Stimulated activated CD4-positive, alpha-beta T cell treated with anti-CD3 and anti-CD28 coated beads, Interleukin-2, amount 100 ng/mL, for 48 hours (primary cell): Measurements from ENCODE around the gene SEMA4D.
A peak's percentile ranks its signal among the peaks of the same experiment; 100 is the strongest.

Experiments used
- DNase-seq, 2 donors: peaks; one replicate each; pipeline ENCODE4 v3.0.0-alpha.2; 2020

The SEMA4D gene

GRCh38 chr9:89528540-89528939 lies 30.6 kb upstream of the SEMA4D start:
- no peak for DNase-seq

GRCh38 chr9:89528131-89528530 lies 30.2 kb upstream of the SEMA4D start:
- no peak for DNase-seq

- no peak for DNase-seq
Observed at GRCh38 chr9:89527084-89527483, 29.2 kb upstream of the SEMA4D start.

- DNase-seq = no peak
Observed at GRCh38 chr9:89526667-89527066, 28.8 kb upstream of the SEMA4D start.

GRCh38 chr9:89525446-89526374 lies 27.8 kb upstream of the SEMA4D start:
- DNase-seq = no peak

DNA sequence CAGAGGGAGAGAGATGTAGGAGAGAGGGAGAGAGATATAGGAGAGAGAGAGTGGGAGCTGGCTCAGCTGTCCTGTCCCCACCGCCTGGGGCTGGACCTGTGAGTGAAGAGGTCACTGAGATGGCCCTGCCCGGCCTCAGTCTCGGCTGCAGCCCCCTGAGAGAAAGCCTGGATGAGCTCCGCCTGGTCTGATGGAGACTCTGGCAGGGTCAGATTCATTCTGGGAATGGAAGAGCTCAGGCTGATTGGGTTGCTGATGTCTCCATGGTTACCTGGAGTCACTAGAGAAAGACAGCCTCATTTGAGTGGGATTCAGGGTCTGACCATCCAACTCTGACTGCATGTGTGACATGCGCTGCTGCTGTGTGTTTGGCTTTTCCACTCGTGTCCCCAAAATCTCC lies 27.1 kb upstream of the SEMA4D start:
- DNase-seq = no peak

DNA sequence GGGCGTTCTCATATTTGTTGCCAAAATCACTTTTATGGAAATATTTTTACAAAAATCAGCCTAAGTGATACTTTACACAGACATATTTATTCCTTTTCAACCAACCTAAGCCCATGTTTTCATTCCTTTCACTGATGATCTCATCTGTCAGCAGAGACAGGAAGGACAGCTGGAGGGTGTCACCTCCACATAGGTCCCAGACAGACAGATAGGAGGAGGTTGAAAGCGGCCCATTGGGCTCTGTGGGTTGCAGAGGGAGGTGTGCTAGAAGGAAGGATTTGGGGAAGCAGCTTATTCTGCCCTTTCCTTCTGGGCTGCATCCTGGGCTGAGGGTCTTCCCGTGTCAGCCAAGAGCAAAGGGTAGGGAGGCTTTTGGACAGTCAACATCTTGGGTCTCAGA lies 26.0 kb upstream of the SEMA4D start:
- no peak for DNase-seq

DNA sequence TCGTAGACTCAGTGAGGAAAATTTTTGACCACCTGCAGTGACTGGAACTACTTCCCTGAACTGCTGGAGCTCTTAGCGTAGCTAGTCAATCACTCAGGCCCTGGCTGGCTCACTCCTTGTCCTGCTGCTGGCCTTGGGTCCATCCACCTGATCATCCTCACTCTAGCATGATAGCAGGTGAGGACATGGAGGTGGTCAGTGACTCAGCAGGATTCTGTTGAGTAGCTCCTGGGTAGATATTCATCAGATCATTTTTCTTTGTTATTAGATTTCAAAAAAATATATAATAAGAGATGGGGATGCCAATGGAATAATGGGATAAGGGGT lies 25.0 kb upstream of the SEMA4D start:
- no peak for DNase-seq

GRCh38 chr9:89522261-89522958 lies 24.5 kb upstream of the SEMA4D start:
- DNase-seq = peak in 1 of 2 donors; percentile 54

DNA sequence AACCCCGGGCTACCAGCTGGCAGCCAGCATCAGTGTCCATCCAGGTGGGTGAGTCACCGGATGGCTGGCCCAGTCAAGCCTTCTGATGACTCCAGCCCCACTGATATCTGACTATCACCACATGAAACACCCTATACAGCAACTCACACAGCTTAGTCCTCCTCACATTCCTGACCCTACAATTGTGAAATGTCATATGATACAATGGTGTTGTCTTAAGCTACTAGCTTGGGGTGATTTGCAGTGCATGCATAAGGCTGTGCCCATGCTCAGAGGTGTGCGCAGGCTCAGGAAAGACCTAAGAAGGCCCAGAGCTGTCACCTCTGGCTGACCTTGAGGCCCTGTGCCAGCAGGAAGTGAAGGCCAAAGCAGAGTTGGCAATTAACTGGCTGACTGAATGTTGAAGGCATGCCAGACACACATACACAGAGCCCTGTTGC lies 21.5 kb upstream of the SEMA4D start:
- DNase-seq = no peak

DNA sequence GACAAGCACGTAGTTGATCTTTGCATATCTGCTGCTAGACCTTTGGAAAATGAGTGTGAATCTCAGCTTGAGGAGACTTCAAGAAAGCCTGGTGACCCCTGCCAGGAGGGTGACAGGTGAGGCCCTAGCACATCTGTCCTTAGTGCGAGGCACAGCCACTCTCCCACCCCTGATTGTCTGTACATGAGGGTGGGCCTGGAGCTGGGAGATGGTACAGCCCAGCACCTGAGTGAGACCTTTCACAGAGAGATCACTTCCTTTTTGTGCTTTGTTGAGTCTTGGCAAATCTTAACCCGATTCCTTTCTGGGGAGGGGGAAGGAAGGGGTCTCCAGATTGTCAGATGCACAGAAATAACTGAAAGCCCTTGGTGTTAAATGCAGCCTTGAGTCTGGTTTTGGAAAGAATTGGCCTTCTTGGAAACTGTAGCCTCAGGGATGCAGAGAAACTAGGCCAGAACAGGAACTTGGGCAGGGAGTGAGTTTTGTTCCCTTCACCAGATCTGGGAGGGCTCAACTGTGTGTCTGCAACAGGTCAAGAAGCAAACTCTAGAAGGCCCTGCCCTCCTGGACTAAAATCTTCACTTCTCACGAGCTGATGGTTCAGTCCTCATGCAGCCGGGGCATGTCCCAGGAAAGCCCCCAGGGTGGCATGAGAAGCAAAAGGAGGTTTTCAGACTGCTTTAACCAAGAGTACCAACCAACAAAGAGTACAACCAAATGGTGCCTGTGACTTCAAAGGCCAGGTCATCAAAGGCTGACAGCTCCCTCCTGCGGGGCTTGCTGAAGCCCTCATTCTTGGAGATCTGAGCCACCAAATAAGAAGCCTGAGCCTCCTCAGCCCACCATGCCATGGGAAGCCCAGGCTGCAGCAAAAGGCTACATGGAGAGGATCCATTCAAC lies 20.8 kb upstream of the SEMA4D start:
- no peak for DNase-seq

GRCh38 chr9:89515416-89515815 lies 17.5 kb upstream of the SEMA4D start:
- no peak for DNase-seq

- DNase-seq = no peak
Observed at GRCh38 chr9:89514956-89515355, 17.0 kb upstream of the SEMA4D start.

DNA sequence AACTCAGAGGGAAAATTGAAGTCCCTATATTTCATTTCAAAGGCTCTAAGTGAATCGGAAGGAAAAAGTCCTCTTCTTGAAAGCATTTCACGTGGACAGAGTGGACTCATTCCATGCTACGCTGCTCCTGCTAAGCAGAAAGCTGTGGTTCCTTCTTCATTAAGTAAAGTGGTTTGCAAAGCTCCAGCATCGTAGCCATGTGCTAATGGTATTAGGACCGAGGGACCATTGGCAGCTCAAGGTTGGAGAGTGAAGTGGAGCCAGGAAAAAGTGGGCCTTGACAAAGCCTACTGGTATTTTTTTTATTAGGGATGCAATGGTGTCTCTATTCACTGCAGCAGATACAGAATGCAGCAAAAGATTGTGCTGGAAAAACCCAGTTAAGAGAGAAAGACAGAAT lies 16.4 kb upstream of the SEMA4D start:
- DNase-seq = no peak

DNA sequence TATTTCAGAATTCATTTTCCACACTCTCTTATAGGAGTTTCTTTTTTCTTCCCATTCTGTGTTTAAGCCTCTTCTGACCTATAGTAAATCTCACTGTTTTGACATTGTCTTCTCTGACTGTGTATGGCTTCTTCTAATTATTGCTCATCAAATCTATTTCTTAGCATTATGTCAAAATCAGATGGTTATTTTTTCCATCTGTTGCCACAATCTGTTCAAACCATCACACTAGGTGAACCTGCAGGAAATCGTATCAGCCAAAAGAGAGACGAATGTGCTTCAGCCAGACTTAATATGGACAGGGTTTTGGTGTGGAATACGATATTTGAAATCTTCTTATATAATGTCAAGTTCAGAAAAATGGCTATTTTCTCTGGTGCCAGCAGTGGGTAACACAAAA lies 15.9 kb upstream of the SEMA4D start:
- DNase-seq = no peak

DNA sequence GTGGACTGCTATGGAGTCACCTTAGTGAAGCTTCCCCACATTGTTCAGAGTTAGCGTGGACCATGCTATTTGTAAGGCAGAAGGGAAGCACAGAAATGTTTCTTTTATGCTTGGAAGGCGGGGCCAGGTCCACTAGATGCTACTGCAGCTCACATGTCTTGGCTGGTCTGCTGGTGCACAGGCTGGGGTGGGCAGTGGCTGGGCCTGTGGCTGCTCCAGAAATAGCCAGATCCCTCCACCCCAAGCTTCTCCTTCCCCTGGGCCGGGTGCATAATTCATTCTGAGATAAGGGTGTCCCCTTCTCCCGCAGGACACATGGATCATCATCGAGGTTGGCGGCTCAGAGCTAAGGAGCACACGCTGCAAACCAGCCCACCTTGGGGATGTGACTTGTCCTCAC lies 14.5 kb upstream of the SEMA4D start:
- no peak for DNase-seq

DNA sequence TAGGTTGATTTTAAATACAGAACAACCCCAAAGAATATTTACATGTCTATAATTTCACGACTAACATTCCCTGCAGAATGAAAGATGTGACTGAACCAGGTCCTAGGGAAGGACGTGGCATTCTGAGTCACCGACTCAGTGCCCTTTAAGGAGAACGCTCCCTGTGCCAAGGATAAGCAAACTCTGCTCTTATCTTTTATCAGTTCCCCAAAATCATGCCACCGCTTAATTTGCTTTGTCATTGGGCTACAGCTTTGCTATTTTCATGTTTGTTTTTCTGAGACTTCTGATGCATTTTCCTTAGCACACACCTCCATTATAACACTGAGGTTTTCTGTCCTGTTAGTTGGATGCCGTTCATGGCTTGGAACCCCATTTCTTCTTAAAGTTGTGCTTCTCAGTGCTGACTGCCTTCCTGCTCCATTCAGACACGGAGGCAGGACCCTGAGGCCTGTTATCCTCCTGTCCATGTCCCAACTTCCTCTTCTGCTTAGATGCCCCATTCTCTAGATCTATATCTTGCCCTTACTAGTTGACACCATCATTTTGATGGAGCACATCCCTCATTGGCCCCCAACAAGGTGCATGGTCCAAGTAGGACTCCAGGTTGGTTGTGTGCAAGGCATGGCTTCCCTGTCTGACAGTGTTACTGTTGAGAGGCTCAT lies 11.2 kb upstream of the SEMA4D start:
- no peak for DNase-seq

- DNase-seq = no peak
Observed at GRCh38 chr9:89505911-89506310, 8.0 kb upstream of the SEMA4D start.

- no peak for DNase-seq
Observed at GRCh38 chr9:89505048-89505447, 7.1 kb upstream of the SEMA4D start.

GRCh38 chr9:89502671-89503070 lies 4.8 kb upstream of the SEMA4D start:
- DNase-seq = no peak

GRCh38 chr9:89502038-89502601 lies 4.2 kb upstream of the SEMA4D start:
- DNase-seq = no peak

DNA sequence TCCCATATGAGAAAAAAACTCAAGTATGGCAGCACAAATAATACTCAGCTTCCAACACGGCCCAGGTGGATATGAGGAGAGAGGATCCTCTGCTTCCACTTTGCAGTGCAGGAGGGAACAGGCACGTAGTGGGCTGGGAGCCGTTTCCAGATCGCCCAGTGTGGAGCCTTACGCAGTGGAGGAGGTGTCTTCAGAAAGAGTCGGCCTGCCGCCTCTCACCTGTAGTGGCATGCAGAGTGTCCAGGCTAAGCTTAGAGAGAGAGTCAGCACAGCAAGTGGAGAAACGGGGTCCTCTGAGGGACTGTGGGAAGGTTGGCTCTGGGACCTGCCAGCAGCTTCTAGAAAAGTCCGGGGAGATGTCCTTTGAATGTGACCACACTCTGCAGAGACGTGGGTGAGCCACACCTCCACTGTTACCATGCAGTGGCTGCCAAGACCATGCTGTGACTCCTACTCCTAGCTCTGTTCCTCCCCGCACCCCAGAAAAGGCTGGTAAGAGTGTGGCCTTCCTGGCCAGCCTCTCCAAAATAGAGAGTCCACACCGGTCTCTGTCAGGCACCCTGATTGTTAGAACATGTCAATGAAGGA lies 3.5 kb upstream of the SEMA4D start:
- no peak for DNase-seq
